Measurements from ENCODE around the gene VPS37D. TPM values are rescaled to one million over a fixed set of nuclear protein-coding genes. Genes with fewer than 3 reads are reported as not detected.

VPS37D gene
- total RNA-seq, 2 experiments from 2014 or later, result 0.45 to 0.86 TPM

Small RNA genes lying within 50 kb of the gene (microRNA-seq; reads per million reads assigned to microRNA genes)
- gene MIR4284, result not detected

Other genes starting within 250 kb of the VPS37D start
- gene FZD9, start 234.1 kb upstream of the VPS37D start, total RNA-seq, result under 1 TPM in 1 of 2 experiments, not detected in 1; 0.11 TPM
- 10 to 100 TPM; 90.5 to 93.0 TPM for gene BAZ1B, start 145.5 kb upstream of the VPS37D start, total RNA-seq
- 10 to 100 TPM; 64.1 to 71.9 TPM for gene BCL7B, start 110.1 kb upstream of the VPS37D start, total RNA-seq
- 10 to 100 TPM; 21.3 to 25.0 TPM for gene TBL2, start 89.3 kb upstream of the VPS37D start, total RNA-seq
- gene MLXIPL, start 43.3 kb upstream of the VPS37D start, total RNA-seq, result not detected
- gene DNAJC30, start 15.6 kb downstream of the VPS37D start, total RNA-seq, result 10 to 100 TPM; 10.0 to 10.7 TPM
- gene BUD23, start 15.8 kb downstream of the VPS37D start, total RNA-seq, result 10 to 100 TPM; 58.7 to 64.1 TPM
- gene STX1A, start 51.8 kb downstream of the VPS37D start, total RNA-seq, result 1 to 10 TPM; 8.0 to 9.9 TPM
- gene ABHD11, start 71.0 kb downstream of the VPS37D start, total RNA-seq, result 10 to 100 TPM; 23.4 to 24.7 TPM
- gene CLDN3, start 102.4 kb downstream of the VPS37D start, total RNA-seq, result not detected
- gene CLDN4, start 163.2 kb downstream of the VPS37D start, total RNA-seq, result under 1 TPM; 0.17 to 0.25 TPM
- gene METTL27, start 174.7 kb downstream of the VPS37D start, total RNA-seq, result under 1 TPM; 0.69 to 0.74 TPM
- gene TMEM270, start 193.3 kb downstream of the VPS37D start, total RNA-seq, result not detected